ENCODE measurements around the gene NCR2. TPM values are rescaled to one million over a fixed set of nuclear protein-coding genes. Genes with fewer than 3 reads are reported as not detected.

NCR2 gene
- total RNA-seq = not detected in 2 replicates

DNA sequence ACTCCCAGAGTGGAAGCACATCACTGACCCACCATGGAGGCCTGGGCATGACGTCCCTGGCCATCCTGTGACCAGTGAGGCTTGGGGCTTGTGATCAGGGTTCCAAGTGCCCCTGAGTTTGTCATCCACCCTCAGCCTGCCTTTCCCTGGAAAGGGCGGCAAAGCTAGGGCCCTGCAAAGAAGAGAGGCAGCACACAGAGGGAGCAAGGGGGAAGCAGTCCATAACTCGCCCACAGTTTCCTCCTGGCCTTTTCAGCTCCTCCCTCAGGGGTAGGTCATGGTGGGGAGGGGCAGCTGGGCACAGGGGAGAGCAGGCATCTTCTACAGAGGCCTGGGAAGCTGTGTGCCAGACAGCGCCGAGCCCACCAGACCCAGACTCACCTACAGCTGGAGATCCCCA, at the start of gene NCR2:
TSS of gene NCR2 (plus strand) at position 313 of the 400 bp plus-strand sequence. CDS start 269 bp downstream, outside the sequence.

DNA sequence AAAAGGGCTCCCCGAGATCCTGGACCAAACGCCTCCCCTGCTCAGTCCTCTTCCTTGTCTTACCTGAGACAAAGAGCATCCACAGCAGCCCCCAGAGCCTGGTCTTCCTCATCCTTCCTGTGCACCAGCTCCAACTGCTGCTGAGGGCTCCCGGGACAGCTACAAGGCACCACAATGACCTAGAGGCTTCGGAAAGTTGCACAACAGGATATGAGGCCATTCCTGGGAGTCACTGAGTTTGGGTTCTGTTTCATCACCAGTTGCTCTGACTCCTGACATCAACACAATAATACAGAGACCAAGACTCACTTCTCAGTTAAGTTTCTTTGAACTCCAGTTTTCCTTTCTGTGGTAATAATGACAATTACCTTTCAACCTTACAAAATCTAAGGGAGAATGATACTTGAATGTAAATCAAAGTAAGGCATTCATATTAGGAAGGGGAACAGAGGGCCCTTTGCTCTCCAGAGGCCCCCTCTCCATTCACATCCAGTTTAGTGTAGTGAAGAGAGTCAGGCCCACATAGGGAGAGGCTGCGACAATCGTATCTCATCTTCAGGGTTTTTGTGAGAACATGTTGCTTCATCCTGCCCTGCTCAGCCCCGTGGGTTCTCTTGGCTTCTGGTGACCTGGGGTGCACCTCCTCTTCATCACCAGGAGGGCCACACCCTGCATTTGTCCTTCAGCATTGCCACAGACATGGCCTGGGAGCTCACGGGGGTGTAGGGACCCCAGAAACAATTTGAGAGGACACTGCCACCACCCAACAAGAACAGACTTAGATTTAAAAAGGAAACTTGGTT, 48.7 kb upstream of the NCR2 start, which contains the start of gene TREM1:
TSS of gene TREM1 (minus strand) at position 139 of the 803 bp plus-strand sequence. CDS start at position 112, 27 bp downstream.

Small RNA genes within 50 kb of the gene (small RNA-seq; reads per million reads assigned to genes)
- not detected for gene RNU6-643P (ENCODE audit: low replicate concordance)

Other genes starting within 250 kb of the NCR2 start
- not detected in 2 replicates for gene TREML1, start 181.3 kb upstream of the NCR2 start, total RNA-seq
- gene TREM2, start 172.5 kb upstream of the NCR2 start, total RNA-seq = 0.22 TPM in 1 of 2 replicates, not detected in the other
- not detected in 2 replicates for gene TREML2, start 134.5 kb upstream of the NCR2 start, total RNA-seq
- not detected in 2 replicates for gene TREML4, start 107.3 kb upstream of the NCR2 start, total RNA-seq
- gene TREM1, start 48.9 kb upstream of the NCR2 start, total RNA-seq = 0.29 and 0.44 TPM in 2 replicates
- gene FOXP4, start 210.8 kb downstream of the NCR2 start, total RNA-seq = 9.9 and 10.1 TPM in 2 replicates

Measured in placental pericyte (primary cell).